Stimulated activated CD4-positive, alpha-beta T cell treated with anti-CD3 and anti-CD28 coated beads, Interleukin-2, amount 100 ng/mL, for 48 hours (primary cell): Measurements from ENCODE around the gene LENEP.
A peak's percentile ranks its signal among the peaks of the same experiment; 100 is the strongest.

Experiments used
- DNase-seq, 2 donors: peaks; one replicate each; pipeline ENCODE4 v3.0.0-alpha.2; 2020

LENEP gene

DNA sequence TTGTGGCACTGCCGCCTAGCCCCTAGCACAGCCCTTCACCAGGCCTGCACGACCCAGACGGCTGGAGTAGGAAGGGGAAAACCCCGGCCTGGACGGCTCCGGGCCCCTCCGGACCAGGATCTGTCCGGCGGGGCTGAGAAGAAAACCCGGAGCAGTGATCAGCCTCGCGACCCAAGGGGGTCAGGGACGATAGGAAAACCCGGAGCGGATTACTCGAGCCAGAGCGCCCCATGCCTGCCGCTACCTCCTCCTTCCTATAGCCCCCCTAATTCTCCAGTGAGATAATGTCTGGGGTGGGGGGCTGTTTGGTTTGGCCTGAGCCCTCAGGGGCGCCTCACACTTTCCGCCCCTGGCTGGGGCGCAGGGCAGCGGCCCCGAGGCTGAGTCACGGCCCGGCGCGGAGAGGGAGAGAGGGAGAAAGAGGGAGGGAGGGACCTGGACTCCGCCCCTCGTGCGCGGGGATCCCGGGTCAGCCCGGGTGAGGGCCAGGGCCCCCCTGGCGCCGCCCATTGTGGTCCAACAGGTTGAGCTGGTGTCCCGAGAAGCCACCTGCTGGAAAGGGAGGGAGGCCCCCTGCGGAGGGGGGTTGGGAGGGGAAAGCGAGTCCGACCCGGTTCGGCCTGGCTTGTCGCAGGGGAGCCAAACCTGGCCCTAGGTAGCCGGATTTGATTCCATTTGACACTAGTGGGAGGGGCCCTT, 7.5 kb downstream of the LENEP start:
- DNase-seq = peak; percentile 79 to 80

DNA sequence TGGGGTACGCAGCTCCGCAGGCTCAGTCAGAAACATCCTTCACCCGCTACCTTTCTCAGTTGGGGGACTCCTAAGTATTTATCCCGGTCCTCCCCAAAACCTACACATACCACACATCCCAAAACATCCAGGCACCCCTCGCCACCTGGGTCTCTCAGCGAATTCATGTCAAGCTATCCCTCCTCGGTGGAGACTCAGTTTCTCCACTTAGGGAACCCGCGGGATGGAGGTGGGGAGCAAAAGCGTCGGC, 8.0 kb downstream of the LENEP start:
- DNase-seq = no peak

DNA sequence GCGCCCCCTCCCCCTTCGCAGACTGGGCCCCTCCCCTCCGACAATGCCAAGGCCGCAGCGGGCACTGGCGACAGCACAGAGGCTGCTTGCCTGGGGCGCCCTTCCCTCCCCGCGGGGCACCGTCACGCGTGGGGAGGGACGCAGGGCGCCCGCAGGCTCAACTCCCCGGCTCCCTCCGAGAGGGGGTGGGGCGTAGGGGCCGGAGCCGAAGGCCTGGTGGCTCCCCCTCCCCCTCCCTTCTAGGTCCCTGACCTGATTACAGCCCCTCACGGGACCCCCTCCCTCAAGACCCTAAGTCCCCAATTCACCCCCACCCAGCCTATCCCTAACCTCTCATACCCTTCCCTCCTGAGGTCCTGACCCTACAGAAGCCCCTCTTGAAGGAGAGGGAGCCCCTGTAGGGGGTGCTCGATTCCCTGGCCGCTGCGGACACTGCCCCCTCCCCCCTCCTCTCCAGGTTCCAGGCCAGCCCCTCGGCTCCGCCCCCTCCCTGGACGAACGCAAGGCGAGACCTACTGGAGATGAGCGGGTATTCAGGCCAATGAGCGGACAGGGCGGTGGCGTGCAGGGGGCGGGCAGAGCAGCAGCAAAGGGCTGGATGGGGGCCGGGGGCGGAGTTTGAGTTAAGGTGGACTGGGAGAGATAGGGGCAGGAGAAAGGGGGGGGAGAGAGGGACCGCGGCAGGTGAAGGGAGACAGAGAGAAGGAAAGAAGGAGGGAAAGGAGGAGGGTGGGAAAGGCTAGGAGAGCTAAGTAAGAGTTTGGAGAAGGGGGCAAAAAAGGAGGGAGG, 8.5 kb downstream of the LENEP start:
- DNase-seq = peak; percentile 96 to 98

DNA sequence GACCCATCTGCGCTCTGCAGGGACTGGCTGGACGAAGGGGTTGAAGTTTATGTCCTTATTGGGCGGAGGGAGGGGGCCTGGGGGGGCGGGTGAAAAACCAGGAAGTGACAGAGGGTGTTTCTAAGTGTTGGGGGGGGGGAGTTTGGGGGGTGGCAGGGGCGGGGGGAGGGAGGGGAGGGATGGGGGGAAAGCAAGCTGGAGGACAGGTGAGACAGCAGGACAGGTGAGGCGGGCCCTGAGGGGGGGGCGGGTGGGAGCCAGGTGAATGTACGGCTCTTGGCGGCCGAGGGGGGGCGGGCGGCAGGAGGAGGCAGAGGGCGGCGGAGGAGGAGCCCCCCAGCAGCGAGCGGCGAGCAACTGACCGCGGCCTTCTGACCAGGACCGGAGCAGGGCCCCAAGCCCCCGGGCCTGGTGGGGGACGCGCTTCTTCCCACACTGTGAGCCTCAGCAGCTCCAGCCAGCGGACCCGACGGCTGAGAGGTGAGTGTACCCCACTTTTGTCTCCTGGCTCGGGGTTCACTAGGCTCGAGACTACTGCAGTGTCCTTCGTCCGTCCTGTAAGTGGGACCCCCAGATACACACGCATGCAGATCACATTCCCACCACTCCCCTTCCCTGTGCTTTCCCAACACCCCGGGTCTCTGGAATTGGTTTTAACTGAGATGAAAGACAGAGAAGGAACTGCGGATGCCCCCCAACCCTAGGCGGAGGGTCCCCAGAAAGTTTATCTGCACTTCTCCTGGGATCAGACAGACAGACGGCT, 9.3 kb downstream of the LENEP start, which contains the start of gene ZBTB7B:
TSS of gene ZBTB7B (plus strand) at position 339 of the 763 bp plus-strand sequence. CDS start 11,859 bp downstream, outside the sequence.
- DNase-seq = no peak

DNA sequence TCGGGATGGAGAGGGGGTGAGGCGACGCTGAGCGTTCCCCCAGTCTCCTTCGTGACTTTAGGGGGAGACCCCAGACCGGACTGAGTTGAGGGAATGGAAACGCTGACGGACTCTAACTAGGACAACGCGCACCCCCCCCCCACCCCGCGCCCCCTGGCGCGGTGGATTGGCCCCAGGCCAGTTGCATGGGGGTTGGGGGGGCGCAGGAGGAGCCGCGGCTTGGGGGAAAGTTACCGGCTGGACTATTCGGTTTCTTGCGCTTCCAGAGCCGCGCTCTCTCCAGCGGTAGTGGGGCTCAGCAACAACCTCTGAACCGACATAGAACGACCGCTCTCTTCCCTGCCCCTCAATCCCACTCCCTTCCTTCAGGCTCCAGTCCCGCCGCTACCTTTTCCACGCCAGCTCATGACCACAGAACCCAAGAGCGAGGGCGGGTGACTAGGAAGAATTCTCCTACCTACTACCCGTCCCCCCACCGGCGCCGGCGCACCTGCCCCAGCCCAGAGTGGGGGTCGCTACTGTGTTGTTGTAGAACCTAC, 9.9 kb downstream of the LENEP start:
- no peak for DNase-seq

DNA sequence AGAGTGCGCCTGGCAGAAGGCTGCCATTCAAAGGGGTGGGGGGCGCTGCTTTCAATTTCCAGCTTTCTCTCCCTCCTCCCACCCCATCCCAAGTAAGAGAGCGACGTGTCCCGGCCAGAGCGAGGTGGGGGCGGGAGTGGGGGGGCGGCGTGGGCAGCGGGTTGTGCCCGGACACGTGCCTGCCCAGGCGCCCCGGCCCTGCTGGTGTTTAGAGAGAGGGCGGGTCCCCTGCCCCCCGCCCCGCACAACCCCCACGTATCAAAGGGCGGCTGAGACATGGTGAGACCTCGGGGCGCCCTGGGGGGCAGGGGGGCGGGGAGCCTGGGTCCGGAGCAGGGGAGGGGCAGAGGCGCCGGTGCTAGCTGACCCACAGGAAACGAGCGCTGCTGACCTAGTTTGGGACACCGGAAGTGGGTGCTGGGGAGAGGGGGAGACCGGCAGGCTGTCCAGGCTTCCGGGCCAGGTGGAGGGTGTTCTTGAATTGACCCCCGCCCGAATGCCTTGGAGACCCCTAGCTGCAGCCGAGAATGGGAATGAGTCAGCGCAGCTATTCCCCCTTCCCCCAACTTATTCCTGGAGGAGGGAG, 10.5 kb downstream of the LENEP start:
- no peak for DNase-seq

DNA sequence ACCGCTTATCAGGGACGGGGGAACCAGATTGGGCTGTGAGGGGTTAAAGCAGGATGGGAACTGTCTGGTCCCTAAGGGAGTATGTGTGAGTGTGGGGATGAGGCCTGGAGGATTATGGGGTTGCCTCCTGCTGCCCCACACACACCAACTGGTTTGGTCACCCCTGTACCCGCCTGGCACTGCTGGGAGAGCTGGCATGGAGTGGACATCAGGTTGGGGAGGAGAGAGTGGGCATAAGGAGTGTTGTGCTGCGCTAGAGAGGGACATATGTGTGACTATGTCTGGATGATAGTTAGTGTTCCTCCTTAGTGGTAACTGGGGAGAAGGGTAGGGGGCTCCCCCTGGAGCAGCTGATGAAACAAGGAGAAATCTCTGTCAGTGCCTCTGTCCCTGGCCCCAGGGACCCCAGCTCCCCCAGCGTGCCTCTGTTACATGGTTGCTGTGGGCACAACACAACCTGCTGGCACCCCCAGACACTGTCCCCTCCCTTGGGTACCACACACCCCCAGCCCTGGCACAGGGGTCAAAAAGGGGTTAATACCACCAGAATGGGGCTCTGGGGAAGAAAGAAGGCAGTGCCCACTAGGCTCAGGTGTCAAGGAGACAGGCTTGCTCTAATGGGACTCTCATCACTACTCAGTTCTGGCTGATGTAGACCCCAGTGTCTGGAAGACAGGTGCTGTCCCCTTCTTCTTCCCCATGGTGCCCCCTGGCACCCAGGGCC, 11.1 kb downstream of the LENEP start:
- DNase-seq = no peak

DNA sequence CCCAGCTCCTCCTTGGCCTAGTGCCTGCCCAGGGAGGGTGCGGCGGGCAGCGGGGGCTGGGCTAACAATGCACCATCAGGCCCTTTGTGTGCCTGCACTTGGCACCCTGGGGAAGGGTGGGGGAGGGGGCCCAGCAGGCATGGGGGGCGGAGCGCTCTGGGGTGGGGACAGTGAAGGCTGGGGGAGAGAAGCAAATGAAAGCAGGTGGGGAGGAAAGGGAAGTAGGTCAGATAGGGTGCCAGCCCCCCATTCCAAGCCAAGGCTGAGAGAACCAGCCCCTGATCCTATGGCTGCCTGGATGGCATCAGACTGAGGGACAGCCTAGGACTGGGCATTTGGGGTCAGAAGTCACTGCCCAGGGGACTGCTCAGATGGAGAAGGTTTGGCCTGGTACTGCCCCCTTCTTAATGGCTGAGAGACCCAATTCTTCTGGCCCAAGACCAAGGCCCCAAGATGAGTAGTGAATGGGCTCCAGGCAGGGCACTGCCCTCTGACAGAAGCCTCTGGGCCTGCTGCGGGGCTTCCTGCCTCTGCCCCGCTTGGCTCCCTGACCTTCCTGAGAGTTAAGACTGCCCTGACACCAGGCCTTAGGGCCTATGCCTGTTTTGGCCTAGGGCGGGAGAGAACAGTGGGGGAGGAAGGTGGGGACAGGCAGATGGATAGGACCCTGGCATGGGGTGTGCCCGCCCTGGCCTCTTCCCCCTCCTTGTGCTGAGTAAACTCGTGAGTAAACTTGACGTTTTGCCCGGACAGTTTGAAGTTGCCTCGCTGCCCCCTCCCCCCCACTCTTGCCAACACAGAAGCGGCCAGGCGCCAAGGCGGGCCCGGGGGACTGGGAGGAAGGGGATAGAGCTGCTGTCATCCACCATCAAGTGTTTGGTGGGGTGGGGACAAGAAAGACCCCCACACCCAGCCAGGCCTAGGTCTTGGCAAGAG, 12.0 kb downstream of the LENEP start:
- no peak for DNase-seq

DNA sequence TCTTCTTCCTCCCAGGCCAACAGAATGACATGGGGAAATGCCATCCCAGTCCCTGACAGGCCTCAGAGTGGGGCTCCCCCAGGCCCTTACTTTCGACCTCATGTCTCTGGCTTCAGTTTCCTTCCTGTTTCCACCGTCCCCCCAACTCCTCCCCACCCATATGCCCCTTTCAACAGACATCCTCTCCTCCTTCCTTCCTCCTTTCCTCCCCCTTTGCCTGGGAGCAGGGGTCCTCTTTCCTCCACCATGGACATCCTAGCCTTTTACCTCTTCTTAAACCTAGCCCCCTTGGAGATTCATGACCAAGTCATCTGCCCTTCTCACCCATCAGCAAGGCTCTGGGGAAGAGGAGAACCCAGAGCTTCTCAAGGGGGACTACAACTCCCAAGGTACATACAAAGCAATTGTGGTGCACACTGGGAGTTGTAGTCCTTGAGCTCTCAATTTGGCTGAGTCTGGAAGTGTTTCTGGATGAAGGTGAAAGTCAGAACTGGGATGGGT, 13.3 kb downstream of the LENEP start:
- no peak for DNase-seq

DNA sequence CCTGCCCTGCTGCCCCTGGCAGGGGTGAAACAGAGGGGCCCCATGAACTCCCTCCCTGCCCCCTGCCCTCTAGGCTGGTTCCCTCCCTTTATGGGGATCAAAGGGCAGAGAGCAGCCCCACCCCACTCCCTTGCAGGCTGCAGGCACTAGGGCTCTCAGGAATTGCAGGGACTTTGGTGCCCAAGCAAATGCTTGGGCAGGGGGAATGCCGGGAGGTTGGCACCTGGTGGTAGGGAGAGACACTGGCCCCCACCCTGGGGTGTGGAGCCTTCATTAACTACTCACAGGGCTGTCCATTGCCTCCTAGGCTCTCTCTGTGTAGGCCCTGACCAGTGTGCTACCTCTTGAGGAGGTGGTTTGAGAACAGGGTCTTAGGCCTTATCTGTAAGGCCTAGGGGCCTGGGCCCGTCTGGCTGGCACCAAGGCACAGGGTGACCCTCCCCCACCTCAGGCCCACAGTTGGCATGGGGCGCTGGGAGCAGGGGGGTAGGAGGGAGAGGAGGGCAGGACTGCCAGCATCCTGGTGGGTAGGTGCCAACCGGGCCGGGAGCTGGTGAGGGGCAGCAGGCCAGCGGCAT, 14.0 kb downstream of the LENEP start:
- no peak for DNase-seq

DNA sequence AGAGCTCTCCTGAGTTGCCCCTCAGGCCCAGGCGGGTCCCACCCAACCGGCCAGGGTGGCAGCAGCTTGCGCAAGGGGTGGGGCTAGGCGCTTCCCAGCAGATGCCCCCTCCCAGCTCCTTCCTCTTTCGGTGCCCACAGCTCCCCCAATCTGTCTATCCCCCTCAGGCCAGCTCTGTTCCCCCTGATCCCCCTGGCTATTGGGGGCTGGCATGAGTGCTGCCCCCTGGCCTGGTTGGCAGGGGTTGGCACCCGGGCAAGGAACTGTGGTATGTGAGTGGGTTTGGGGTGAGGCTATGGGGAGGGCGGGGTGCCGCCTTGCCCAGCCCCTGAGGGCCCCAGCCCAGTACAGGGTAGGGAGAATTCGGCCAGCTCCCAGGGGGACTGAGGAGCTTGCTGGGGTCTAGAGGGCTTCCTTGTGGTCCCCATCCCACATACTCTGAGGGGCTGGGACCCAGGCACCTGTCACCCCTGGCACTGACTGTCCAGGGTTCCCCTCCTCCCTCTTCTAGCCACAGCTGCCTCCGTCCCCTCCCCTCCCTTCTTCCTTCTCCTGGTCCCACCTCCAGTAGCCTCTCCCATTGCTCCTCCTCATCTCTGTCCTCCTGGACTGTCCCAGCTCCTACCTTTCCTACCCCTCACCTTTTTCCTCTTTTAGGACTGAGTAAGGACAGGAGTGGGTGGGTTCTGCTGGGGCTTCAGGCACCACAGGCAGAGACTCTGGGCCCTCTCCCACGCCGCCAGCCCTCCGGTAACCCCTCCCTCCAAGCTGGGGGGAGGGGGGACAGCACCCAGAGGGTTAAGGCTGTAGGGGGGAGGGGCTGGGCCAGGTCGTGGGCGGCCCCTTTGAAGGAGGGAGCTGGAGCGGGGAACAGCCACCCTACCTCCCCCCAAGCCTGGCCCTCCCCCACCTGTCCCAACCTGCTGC, 14.9 kb downstream of the LENEP start:
- peak; percentile 69 to 72 for DNase-seq

DNA sequence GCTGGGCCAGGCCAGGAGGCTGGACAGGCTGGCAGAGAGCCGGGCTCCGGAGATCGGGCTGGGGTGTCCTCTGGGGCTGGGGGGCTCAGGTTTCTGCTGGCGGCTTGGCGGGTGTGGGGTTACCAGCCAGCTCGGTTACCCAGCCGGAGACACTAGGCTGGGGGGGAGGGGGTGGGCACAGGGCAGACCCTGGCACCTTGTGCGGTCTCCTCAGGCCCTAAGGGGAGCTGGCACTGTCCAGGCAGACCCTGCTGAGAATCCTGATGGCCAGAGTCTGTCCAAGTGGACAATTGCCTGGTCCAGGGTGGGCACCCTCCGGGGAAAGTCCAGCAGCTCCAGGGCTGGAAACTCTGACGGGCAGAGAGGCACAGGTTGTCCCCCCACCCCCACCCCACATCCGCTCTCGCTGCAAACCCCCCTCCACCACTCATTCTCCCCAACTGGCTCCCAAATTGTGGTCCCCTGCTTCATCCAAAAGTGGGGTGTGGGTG, 15.9 kb downstream of the LENEP start:
- no peak for DNase-seq

DNA sequence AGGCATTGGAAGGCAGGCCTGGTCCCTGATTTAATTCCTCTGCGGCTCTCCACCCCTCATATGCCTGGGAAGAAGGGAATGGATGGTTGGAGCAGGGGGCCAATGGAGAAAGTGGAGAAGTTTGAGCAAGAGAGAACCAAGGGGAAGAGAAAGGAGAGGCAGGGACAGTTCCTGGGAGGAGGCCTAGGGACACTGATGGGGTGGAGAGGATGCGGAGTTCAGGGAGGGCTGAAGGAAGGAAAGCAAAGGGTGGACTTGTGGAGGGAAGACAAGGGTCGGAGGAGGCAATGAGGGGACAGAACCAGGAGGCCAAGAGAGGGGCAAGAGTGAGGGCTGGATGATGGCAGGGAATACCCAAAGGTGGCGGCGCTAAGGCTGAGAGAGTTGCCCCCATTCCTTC, 16.4 kb downstream of the LENEP start:
- DNase-seq = no peak

DNA sequence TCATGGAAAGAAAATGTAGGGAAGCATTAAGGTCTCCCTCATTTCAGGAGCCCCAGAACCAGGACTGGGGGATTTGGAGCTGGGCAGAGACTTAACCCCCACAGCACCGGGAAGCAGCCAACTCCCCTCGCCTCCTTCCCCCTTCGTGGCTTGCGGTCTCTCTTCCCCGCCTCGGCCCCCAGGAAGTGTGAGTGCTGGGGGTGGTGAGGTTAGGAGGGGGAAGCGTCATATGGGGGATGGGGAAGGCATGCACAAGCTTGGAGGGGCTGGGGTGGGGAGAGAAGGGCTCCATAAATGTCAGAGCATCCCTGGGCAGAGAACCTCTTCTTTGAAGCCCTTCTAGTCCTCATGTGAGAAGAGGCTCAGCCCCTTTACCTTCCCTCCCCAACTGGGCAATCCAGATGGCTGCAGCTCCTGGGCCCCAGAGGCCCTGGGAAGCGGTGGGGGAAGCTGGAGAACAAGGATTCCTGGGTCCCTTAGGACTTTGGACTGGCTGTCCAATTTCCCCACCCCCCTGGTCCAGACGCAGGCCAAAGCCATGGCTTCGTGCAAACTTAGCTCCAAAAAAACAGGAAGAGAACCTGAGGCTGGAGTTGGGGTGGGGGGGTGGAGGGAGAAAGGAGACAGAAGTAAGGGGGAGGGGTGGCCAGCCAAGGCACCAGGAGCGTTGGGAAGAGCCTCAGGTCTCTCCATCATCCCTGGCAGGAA, 17.0 kb downstream of the LENEP start:
- no peak for DNase-seq

DNA sequence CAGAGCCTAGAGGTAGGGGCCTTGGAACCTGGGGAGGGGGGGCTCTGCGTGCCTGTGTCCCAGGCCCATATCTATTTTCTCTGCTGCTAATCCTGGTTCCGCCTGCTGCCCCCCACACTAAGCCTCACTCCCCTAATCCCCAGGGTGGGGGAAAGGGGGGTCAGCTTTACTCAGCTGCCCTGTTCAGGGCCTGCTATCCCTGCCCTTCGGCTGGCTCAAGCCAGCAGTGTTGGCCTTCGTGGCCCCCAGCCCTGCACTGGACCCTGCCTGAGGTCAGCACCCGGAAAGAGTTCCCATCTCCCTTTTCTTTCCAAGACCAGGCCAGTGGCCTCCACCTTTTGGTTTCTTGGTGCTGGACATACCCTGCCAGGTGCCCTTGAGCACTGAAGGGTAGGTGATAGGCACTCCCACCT, 17.6 kb downstream of the LENEP start:
- no peak for DNase-seq

DNA sequence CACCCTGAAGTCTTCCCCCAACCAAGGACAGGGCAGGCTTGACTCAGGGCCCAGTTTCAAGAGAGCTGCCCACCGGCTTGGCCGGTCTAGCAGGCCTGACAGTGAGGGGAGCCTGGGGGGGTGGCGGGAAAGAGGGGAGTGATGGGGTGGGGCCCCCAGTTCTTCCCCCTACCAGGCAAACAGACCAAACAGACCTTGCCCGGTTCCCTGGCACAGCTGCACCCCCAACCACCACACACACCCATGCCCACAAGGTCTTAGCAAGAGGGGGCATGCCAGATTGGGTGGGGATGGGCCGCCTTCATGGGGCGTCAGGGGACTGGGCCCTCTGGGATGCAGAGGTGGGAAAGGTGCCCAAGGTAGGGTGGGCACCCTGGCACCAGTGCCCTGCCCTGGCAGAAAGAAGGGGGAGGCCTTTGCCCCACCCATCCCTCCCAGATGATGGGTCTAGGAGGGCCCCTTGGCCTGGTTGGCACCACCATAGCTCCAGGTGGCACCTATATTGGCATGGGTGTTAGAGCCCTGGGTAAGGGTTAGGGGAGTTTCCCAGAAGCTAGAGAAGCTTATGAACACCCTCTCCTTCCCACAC, 18.1 kb downstream of the LENEP start:
- DNase-seq = no peak

DNA sequence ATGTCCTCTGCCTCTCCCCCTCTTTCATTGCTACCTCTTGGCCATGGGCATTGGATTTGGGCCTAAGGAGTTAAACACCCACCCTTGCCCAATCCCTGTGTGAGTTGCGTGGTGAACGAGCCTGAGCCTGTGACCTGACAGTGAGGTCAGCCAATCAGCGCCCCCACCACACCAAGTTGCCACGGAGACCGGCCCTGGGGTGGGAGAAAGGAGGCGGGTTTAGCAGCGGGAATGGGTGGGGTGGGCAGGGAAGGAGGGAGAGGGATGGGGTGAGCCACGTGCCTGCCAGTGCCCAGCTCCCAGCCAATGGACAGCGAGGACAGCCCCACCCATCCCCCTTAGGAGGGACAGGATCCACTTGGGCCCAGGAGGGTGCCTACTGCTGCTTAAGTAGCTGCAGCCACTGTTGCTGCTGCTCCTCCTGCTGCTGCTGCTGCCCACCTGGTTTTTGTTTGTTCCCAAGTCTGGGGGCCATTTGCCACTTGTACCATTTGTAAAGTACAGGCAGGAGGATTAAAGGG, 18.7 kb downstream of the LENEP start:
- no peak for DNase-seq
